HepG2 (cell line): ENCODE results near the gene HSD11B1. TPM values are rescaled to one million over a fixed set of nuclear protein-coding genes. Genes with fewer than 3 reads are reported as not detected.

ENCODE experiments used
- ATAC-seq: fragments of 200-7000 bp; cut with Tn5 transposase; 3 replicates; pipeline ENCODE4 v1.9.1; 2020; ENCODE audit warnings: mild to moderate bottlenecking, moderate library complexity
- BruUV-seq: library from RNA; stranded (reverse); fragments of 400-500 nt; replicated peaks from 2 replicates; lab custom pipeline; 2021; lab: Mats Ljungman, UMichigan
- CTCF ChIA-PET: fragments of 300-600 bp; formaldehyde crosslinking; extraction: SDS; loops from one replicate; lab custom pipeline; 2021; ENCODE audit warnings: low total read pairs, inconsistent platforms, low intra/inter-chr PET ratio; lab: Yijun Ruan, JAX
- POLR2A ChIA-PET: fragments of 350-600 bp; sonication (Branson Sonifier 250); formaldehyde crosslinking; loops from one replicate; lab custom pipeline; 2020; ENCODE audit warnings: antibody characterized with exemption, inconsistent platforms; lab: Yijun Ruan, JAX
- DNase-seq: peaks from one replicate; pipeline ENCODE4 v3.0.0-alpha.2; 2015; ENCODE audit warnings: low spot score
- FAIRE-seq: peaks from 3 replicates; lab custom pipeline; 2011; peaks lifted over from hg19 to GRCh38; lab: Jason Lieb, UNC
- H2AFZ ChIP-seq: one replicate; pipeline ENCODE4 v1.6.1; 2011; ENCODE audit warnings: low read length, inconsistent platforms
- H3K27ac ChIP-seq: fragments of 300-600 bp; 3 replicates; pipeline ENCODE4 v1.8.0; 2011; ENCODE audit warnings: mixed run types, mild to moderate bottlenecking, mixed read lengths, low read length, inconsistent platforms; ENCODE audit not compliant: insufficient read depth; ENCODE audit errors: extremely low read length
- H3K27me3 ChIP-seq, 2 experiments: fragments of 200-600 bp in 1 of 2; 2 replicates in 1 of 2; 3 replicates in 1 of 2; pipeline versions ENCODE4 v1.6.0 to v1.8.0; 2011; ENCODE audit warnings: low read length in 2 of 2, mild to moderate bottlenecking in 2 of 2, moderate library complexity in 2 of 2, inconsistent platforms in 1 of 2; ENCODE audit not compliant: insufficient read depth in 2 of 2, control insufficient read depth in 1 of 2
- H3K36me3 ChIP-seq, 2 experiments: fragments of 200-600 bp in 1 of 2; replicated peaks in 1 of 2; 2 replicates in 1 of 2; 3 replicates in 1 of 2; pipeline versions ENCODE4 v1.5.1 to v1.8.0; 2011; ENCODE audit warnings: low read length in 2 of 2, inconsistent platforms in 1 of 2; ENCODE audit not compliant: insufficient read depth in 2 of 2, control insufficient read depth in 1 of 2
- H3K4me1 ChIP-seq: 2 replicates; pipeline ENCODE4 v1.5.1; 2012; ENCODE audit warnings: low read length, inconsistent platforms; ENCODE audit not compliant: insufficient read depth
- H3K4me2 ChIP-seq: 2 replicates; pipeline ENCODE4 v1.6.0; 2011; ENCODE audit warnings: low read depth, low read length, inconsistent platforms
- H3K4me3 ChIP-seq, 3 experiments: fragments of 200-600 bp in 1 of 3; sonication (generic), shearing (Covaris generic) in 1 of 3; replicated peaks in 1 of 3; 2 replicates each; pipeline ENCODE4 v1.5.1; 2011 to 2016; ENCODE audit warnings: low read length in 3 of 3, inconsistent platforms in 2 of 3, low read depth in 2 of 3, mild to moderate bottlenecking in 2 of 3, control low read depth in 1 of 3, mixed read lengths in 1 of 3; ENCODE audit not compliant: insufficient read depth in 1 of 3
- H3K79me2 ChIP-seq: one replicate; pipeline ENCODE4 v1.6.1; 2011; ENCODE audit warnings: low read length, inconsistent platforms; ENCODE audit not compliant: insufficient read depth
- H3K9ac ChIP-seq: 2 replicates; pipeline ENCODE4 v1.6.0; 2011; ENCODE audit warnings: mild to moderate bottlenecking, low read depth, low read length, inconsistent platforms; ENCODE audit not compliant: insufficient read depth
- H3K9me3 ChIP-seq: 2 replicates; pipeline ENCODE4 v1.5.1; 2012; ENCODE audit warnings: mild to moderate bottlenecking, low read length
- H4K20me1 ChIP-seq: 2 replicates; pipeline ENCODE4 v1.6.0; 2011; ENCODE audit warnings: inconsistent platforms, mild to moderate bottlenecking, low read length, moderate library complexity; ENCODE audit not compliant: insufficient read depth
- CBX1 ChIP-seq: IDR thresholded peaks from one replicate; pipeline ENCODE4 v1.6.1; 2016; ENCODE audit warnings: antibody characterized with exemption, low read depth
- HNF4A ChIP-seq: sonication (generic); formaldehyde crosslinking; IDR thresholded peaks from 2 replicates; pipeline ENCODE4 v1.4.0; 2020; ENCODE audit warnings: missing genetic modification reagents
- KAT2B ChIP-seq: fragments of 150-350 bp; IDR thresholded peaks from 2 replicates; pipeline ENCODE4 v1.6.1; 2014; ENCODE audit warnings: low read depth, low read length, borderline replicate concordance
- MZF1 ChIP-seq: sonication (generic); formaldehyde crosslinking; IDR thresholded peaks from 2 replicates; pipeline ENCODE4 v1.8.1; 2023; ENCODE audit warnings: mild to moderate bottlenecking, missing genetic modification reagents, borderline replicate concordance
- PHB2 ChIP-seq: fragments of 450-650 bp; IDR thresholded peaks from 2 replicates; pipeline ENCODE4 v1.6.1; 2018; ENCODE audit not compliant: partially characterized antibody
- RBAK ChIP-seq: sonication (generic); formaldehyde crosslinking; IDR thresholded peaks from 2 replicates; pipeline ENCODE4 v1.5.1; 2020; ENCODE audit warnings: mild to moderate bottlenecking, missing genetic modification reagents
- REXO4 ChIP-seq: sonication (generic); formaldehyde crosslinking; IDR thresholded peaks from 2 replicates; pipeline ENCODE4 v1.8.0; 2022; ENCODE audit warnings: missing genetic modification reagents, mild to moderate bottlenecking, borderline replicate concordance
- RFX3 ChIP-seq: IDR thresholded peaks from 2 replicates; pipeline ENCODE4 v1.6.1; 2016; ENCODE audit warnings: missing biosample characterization, missing genetic modification reagents
- ZNF264 ChIP-seq: sonication (generic); formaldehyde crosslinking; IDR thresholded peaks from 2 replicates; pipeline ENCODE4 v1.4.0; 2020; ENCODE audit warnings: missing genetic modification reagents
- ZNF382 ChIP-seq: sonication (generic); formaldehyde crosslinking; IDR thresholded peaks from 2 replicates; pipeline ENCODE4 v1.5.0; 2020; ENCODE audit warnings: missing genetic modification reagents, mild to moderate bottlenecking, borderline replicate concordance
- ZNF761 ChIP-seq: sonication (generic); formaldehyde crosslinking; conservative IDR thresholded peaks from 2 replicates; pipeline ENCODE4 v1.4.0; 2020; ENCODE audit warnings: mild to moderate bottlenecking, missing genetic modification reagents
- WGBS: methylation state at CpG from one replicate; pipeline ENCODE4 v1.1.6; 2017; ENCODE audit warnings: low lambda C conversion rate; 5-methylcytosine and 5-hydroxymethylcytosine counted together
- in situ Hi-C: cut with HindIII; loops from 2 replicates; pipeline ENCODE4 v1.10.0; 2017; ENCODE audit warnings: low pct_unique_long_range_greater_than_20kb; ENCODE audit not compliant: extremely low pct_ligation_motif_present
- intact Hi-C: fragments of 100-400 bp; cut with micrococcal nuclease; formaldehyde crosslinking; loops from one replicate; pipeline ENCODE4 v1.10.0; 2022; ENCODE audit not compliant: unreplicated experiment
- polyA plus RNA-seq, 8 experiments: library from polyadenylated mRNA; depleted of rRNA in 3 of 8; stranded (reverse) in 7 of 8; unstranded in 1 of 8; fragments of >200 nt; fragmentation: Illumina TruSeq in 4 of 8; extraction: Trizol in 4 of 8; gene quantifications; 2 replicates each; pipeline versions ENCODE4 v1.2.1 to v1.2.3, GENCODE V29; 2011 to 2016; ENCODE audit warnings: low read depth in 4 of 8, missing spikeins in 1 of 8, mixed read lengths in 1 of 8; ENCODE audit not compliant: insufficient read depth in 1 of 8
- total RNA-seq, 5 experiments: library from RNA; depleted of rRNA; stranded (reverse); fragments of >200 nt; fragmentation: Illumina TruSeq; extraction: Trizol; gene quantifications; 2 replicates each; pipeline ENCODE4 v1.2.3, GENCODE V29; 2016; ENCODE audit warnings: low read depth in 1 of 5
- TF ChIP-seq, protein P1 (sequence below): IDR thresholded peaks from 2 replicates; pipeline ENCODE4 v1.6.1; 2018; ENCODE audit warnings: missing genetic modification reagents, mild to moderate bottlenecking, missing compliant biosample characterization
- TF ChIP-seq, protein P2 (sequence below): sonication (generic); formaldehyde crosslinking; IDR thresholded peaks from 2 replicates; pipeline ENCODE4 v1.4.0; 2020; ENCODE audit warnings: low read depth, missing genetic modification reagents
- TF ChIP-seq, protein P3 (sequence below): sonication (generic); formaldehyde crosslinking; IDR thresholded peaks from 2 replicates; pipeline ENCODE4 v1.4.0; 2020; ENCODE audit warnings: missing genetic modification reagents, mild to moderate bottlenecking, borderline replicate concordance
- TF ChIP-seq, protein P4 (sequence below): sonication (generic); formaldehyde crosslinking; IDR thresholded peaks from 2 replicates; pipeline ENCODE4 v1.4.0; 2020; ENCODE audit warnings: mild to moderate bottlenecking, missing genetic modification reagents

Gene HSD11B1
- total and polyA plus RNA-seq, 2 of the 13 experiments (the other 11 are each of a cell fraction or from before 2014, with no cell fraction given), result not detected

DNA sequence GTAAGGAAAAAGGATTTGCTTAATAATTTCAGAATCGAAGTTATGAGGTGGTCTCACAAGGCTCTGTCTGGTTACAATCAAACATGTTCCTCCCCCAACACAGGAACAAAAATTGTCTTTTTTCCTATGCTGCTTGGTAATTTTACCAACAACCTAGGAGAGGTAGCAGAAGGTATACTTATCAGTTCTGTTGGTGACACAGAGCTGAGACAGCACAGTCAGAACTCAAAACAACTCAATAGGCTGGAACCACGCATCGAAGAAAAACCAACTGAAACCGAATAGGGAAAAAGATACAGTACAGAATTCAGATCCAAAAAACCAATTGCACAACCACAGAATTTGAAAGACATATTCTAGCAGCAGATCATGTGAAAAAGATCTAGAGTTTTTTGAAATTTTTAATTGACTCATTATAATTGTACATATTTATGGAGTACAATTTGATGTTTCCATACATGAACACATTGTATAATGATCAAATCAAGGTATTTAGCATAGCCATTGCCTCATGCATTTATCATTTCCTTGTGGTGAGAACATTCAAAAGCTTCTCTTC, 25.6 kb upstream of the HSD11B1 start (continued):
- TF ChIP-seq, protein P1, sequence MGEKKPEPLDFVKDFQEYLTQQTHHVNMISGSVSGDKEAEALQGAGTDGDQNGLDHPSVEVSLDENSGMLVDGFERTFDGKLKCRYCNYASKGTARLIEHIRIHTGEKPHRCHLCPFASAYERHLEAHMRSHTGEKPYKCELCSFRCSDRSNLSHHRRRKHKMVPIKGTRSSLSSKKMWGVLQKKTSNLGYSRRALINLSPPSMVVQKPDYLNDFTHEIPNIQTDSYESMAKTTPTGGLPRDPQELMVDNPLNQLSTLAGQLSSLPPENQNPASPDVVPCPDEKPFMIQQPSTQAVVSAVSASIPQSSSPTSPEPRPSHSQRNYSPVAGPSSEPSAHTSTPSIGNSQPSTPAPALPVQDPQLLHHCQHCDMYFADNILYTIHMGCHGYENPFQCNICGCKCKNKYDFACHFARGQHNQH (CRISPR knock-in tag), result no peak

DNA sequence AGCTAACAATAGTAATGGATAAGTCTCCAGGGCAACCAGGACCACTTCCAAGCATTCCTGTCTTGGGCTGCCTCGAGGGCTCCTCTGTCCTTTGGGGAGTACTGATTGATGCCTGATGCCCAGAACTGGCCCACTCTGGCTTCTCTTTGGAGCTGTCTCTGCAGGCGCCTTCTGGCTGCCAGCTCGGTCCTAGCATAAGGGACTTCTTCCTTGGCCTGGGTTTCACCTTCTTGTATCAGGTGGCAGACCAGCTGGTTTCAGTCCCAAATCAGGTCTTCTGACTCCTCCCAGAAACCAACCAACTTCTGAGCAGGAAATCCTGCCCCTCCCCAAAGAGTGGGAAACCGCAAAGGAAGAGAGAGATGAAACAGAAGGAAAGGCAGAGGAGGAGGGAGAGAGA, 18.8 kb upstream of the HSD11B1 start:
- H4K20me1 ChIP-seq, result no peaks in the 10 kb centered on the region
- H3K79me2 ChIP-seq, result no peaks in the 10 kb centered on the region
- intact Hi-C loops (no loop called here), in situ Hi-C loops (no loop called here)
- no peak overlapping the region for H3K4me2 ChIP-seq
- H3K27ac ChIP-seq, result no peak overlapping the region
- no peak for DNase-seq
- 33% methylated on average over 4 of the region's 4 CpGs for WGBS
- no peaks in the 10 kb centered on the region for H3K4me1 ChIP-seq
- H3K9me3 ChIP-seq, result no peaks in the 10 kb centered on the region
- no peak overlapping the region for H3K9ac ChIP-seq
- no peak for ATAC-seq
- FAIRE-seq, result no peak
- POLR2A ChIA-PET, result no interaction called here
- H3K27me3 ChIP-seq, result no peaks in the 10 kb centered on the region
- H3K36me3 ChIP-seq, result no peaks in the 10 kb centered on the region
- CTCF ChIA-PET, result no interaction called here
- H2AFZ ChIP-seq, result no peak overlapping the region
- no peak overlapping the region for H3K4me3 ChIP-seq
- no TSS peak for BruUV-seq
- TF ChIP-seq HNF4A (CRISPR knock-in tag), result no peak
- TF ChIP-seq, protein P2, sequence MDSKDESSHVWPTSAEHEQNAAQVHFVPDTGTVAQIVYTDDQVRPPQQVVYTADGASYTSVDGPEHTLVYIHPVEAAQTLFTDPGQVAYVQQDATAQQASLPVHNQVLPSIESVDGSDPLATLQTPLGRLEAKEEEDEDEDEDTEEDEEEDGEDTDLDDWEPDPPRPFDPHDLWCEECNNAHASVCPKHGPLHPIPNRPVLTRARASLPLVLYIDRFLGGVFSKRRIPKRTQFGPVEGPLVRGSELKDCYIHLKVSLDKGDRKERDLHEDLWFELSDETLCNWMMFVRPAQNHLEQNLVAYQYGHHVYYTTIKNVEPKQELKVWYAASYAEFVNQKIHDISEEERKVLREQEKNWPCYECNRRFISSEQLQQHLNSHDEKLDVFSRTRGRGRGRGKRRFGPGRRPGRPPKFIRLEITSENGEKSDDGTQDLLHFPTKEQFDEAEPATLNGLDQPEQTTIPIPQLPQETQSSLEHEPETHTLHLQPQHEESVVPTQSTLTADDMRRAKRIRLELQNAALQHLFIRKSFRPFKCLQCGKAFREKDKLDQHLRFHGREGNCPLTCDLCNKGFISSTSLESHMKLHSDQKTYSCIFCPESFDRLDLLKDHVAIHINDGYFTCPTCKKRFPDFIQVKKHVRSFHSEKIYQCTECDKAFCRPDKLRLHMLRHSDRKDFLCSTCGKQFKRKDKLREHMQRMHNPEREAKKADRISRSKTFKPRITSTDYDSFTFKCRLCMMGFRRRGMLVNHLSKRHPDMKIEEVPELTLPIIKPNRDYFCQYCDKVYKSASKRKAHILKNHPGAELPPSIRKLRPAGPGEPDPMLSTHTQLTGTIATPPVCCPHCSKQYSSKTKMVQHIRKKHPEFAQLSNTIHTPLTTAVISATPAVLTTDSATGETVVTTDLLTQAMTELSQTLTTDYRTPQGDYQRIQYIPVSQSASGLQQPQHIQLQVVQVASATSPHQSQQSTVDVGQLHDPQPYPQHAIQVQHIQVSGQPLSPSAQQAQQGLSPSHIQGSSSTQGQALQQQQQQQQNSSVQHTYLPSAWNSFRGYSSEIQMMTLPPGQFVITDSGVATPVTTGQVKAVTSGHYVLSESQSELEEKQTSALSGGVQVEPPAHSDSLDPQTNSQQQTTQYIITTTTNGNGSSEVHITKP (CRISPR knock-in tag), result no peak
- TF ChIP-seq CBX1, result no peak
- TF ChIP-seq ZNF761 (CRISPR knock-in tag), result no peak
- no peak for TF ChIP-seq RFX3 (CRISPR knock-in tag)
- TF ChIP-seq, protein P3, sequence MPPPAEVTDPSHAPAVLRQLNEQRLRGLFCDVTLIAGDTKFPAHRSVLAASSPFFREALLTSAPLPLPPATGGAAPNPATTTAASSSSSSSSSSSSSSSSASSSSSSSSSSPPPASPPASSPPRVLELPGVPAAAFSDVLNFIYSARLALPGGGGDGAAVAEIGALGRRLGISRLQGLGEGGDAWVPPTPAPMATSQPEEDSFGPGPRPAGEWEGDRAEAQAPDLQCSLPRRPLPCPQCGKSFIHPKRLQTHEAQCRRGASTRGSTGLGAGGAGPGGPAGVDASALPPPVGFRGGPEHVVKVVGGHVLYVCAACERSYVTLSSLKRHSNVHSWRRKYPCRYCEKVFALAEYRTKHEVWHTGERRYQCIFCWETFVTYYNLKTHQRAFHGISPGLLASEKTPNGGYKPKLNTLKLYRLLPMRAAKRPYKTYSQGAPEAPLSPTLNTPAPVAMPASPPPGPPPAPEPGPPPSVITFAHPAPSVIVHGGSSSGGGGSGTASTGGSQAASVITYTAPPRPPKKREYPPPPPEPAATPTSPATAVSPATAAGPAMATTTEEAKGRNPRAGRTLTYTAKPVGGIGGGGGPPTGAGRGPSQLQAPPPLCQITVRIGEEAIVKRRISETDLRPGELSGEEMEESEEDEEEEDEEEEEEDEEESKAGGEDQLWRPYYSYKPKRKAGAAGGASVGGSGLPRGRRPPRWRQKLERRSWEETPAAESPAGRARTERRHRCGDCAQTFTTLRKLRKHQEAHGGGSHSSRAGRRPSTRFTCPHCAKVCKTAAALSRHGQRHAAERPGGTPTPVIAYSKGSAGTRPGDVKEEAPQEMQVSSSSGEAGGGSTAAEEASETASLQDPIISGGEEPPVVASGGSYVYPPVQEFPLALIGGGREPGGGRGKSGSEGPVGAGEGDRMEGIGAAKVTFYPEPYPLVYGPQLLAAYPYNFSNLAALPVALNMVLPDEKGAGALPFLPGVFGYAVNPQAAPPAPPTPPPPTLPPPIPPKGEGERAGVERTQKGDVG (CRISPR knock-in tag), result no peak
- no peak for TF ChIP-seq RBAK (CRISPR knock-in tag)
- TF ChIP-seq ZNF382, result no peak
- no peak for TF ChIP-seq ZNF264 (CRISPR knock-in tag)
- TF ChIP-seq KAT2B, result no peak
- TF ChIP-seq, protein P4, sequence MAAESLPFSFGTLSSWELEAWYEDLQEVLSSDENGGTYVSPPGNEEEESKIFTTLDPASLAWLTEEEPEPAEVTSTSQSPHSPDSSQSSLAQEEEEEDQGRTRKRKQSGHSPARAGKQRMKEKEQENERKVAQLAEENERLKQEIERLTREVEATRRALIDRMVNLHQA (CRISPR knock-in tag), result no peak
- TF ChIP-seq MZF1, result no peak
- no peak for TF ChIP-seq PHB2
- TF ChIP-seq REXO4 (CRISPR knock-in tag), result no peak
